ENCODE results near the gene GRIP2. TPM values are rescaled to one million over a fixed set of nuclear protein-coding genes. Genes with fewer than 3 reads are reported as not detected.

Gene GRIP2
- total and polyA plus RNA-seq, 2 of the 4 experiments (the other 2 are of a cell fraction) = 0.05 TPM; not detected in 1

GRCh38 chr3:14475621-14476020 is 64.5 kb downstream of the GRIP2 start:
- no peaks in the 10 kb centered on the region for H3K27me3 ChIP-seq (ENCODE audit: control insufficient read depth, insufficient read depth, low read length)
- POLR2A ChIA-PET (ENCODE audit: unreplicated experiment) = interaction anchor here (0.6 kb wide), 1 partner anchor 350 kb away, joined by 4 read pairs; no protein-coding TSS in a partner anchor
- H3K4me2 ChIP-seq (ENCODE audit: low read depth, low read length) = no peak overlapping the region
- no peak overlapping the region for H3K14ac ChIP-seq (replicated peaks; ENCODE audit: low read depth, low read length)
- no peak for DNase-seq
- H3K56ac ChIP-seq (ENCODE audit: extremely low read depth, insufficient read depth, low read length) = no peak overlapping the region
- H2AK9ac ChIP-seq (replicated peaks; ENCODE audit: low read depth, low read length, poor library complexity) = no peak overlapping the region
- CTCF ChIA-PET = no interaction called here
- no peak overlapping the region for H2AFZ ChIP-seq (replicated peaks; ENCODE audit: low read length, poor library complexity)
- H3K4me3 ChIP-seq (ENCODE audit: insufficient read depth, low read depth, low read length) = no peak overlapping the region
- no peak overlapping the region for H3K9ac ChIP-seq (ENCODE audit: low read depth, low read length)
- H2AK5ac ChIP-seq (ENCODE audit: low read depth, low read length) = no peak overlapping the region
- H4K20me1 ChIP-seq (ENCODE audit: insufficient read depth, low read length) = no peaks in the 10 kb centered on the region
- 71% methylated on average over 3 of the region's 7 CpGs; no CpG with 5 or more reads in 1 of the 2 experiments for WGBS, 2 experiments (ENCODE audit: extremely low coverage in 2 of 2, insufficient read length in 1 of 2)
- H3K4ac ChIP-seq (ENCODE audit: low read depth, low read length) = no peak overlapping the region
- no peaks in the 10 kb centered on the region for H3K9me3 ChIP-seq (ENCODE audit: control insufficient read depth, insufficient read depth, low read length)
- no peak overlapping the region for H2BK20ac ChIP-seq (ENCODE audit: low read depth, low read length)
- BruUV-seq (replicated peaks) = no TSS peak
- peaks cover 15% of the 10 kb centered on the region for H3K4me1 ChIP-seq (ENCODE audit: control insufficient read depth, insufficient read depth, low read length)
- dilution Hi-C loops (cut with HindIII; ENCODE audit: low sequenced_read_pairs, unreplicated experiment) (no loop called here), in situ Hi-C loops (cut with MboI; ENCODE audit: low sequenced_read_pairs) (no loop called here), intact Hi-C loops (cut with micrococcal nuclease) (no loop called here)
- H2BK120ac ChIP-seq (ENCODE audit: low read depth, low read length) = no peak overlapping the region
- no peak overlapping the region for H3K27ac ChIP-seq (ENCODE audit: insufficient read depth, low read length)
- peaks cover 0 to 11% of the 10 kb centered on the region in 2 experiments; a peak in 1 of 4 replicates for H3K79me1 ChIP-seq (ENCODE audit: low read depth in 1 of 2, low read length in 2 of 2)
- no peak overlapping the region for H4K8ac ChIP-seq (ENCODE audit: low read depth in 2 of 2, low read length in 2 of 2)
- no peak overlapping the region for H4K5ac ChIP-seq (ENCODE audit: low read depth, low read length)
- no peak overlapping the region for H3K23ac ChIP-seq (ENCODE audit: low read depth, low read length)
- ATAC-seq (ENCODE audit: low read depth) = no peak
- no peak overlapping the region for H2BK15ac ChIP-seq (ENCODE audit: low read depth, low read length)
- TF ChIP-seq USF2 (IDR thresholded peaks at IDR 0.05; ENCODE audit: low read depth, low read length) (no peak), CEBPB (IDR thresholded peaks at IDR 0.05; ENCODE audit: low read depth, low read length) (no peak), RFX5 (IDR thresholded peaks at IDR 0.05; ENCODE audit: low read depth, low read length) (no peak), CTCF (conservative IDR thresholded peaks at IDR 0.05; ENCODE audit: low read depth, low read length) (no peak), MAFK (IDR thresholded peaks at IDR 0.05; ENCODE audit: low read depth, low read length) (no peak), RAD21 (IDR thresholded peaks at IDR 0.05; ENCODE audit: low read length) (no peak), FOS (IDR thresholded peaks at IDR 0.05; ENCODE audit: low read depth, low read length) (no peak), CHD1 (IDR thresholded peaks at IDR 0.05; ENCODE audit: low read depth, low read length) (no peak), SMC3 (IDR thresholded peaks at IDR 0.05; ENCODE audit: low read depth, low read length) (no peak), MXI1 (IDR thresholded peaks at IDR 0.05; ENCODE audit: borderline replicate concordance, low read depth, low read length) (no peak), POLR2A (IDR thresholded peaks at IDR 0.05; ENCODE audit: low read depth, low read length) (no peak), ELK1 (IDR thresholded peaks at IDR 0.05; ENCODE audit: borderline replicate concordance, low read depth, low read length) (no peak), MAZ (IDR thresholded peaks at IDR 0.05; ENCODE audit: borderline replicate concordance, low read depth, low read length) (no peak), BHLHE40 (IDR thresholded peaks at IDR 0.05; ENCODE audit: low read depth, low read length) (no peak), RCOR1 (IDR thresholded peaks at IDR 0.05; ENCODE audit: insufficient replicate concordance, low read length) (no peak)
- H2BK5ac ChIP-seq (ENCODE audit: low read depth, low read length, poor library complexity, severe bottlenecking) = no peak overlapping the region
- no peak overlapping the region for H3K18ac ChIP-seq (ENCODE audit: low read depth, low read length)
- H4K91ac ChIP-seq (ENCODE audit: insufficient read depth, low read depth, low read length) = no peak overlapping the region; the same call in 1 of the 2 replicates
- peaks cover 61% of the 10 kb centered on the region for H3K36me3 ChIP-seq (ENCODE audit: control insufficient read depth, insufficient read depth, low read length)
- H3K9me1 ChIP-seq (ENCODE audit: insufficient read depth, low read length) = peaks cover 30% of the 10 kb centered on the region

All from IMR-90 (cell line).